ENCODE data around the gene NSDHL.

DNA sequence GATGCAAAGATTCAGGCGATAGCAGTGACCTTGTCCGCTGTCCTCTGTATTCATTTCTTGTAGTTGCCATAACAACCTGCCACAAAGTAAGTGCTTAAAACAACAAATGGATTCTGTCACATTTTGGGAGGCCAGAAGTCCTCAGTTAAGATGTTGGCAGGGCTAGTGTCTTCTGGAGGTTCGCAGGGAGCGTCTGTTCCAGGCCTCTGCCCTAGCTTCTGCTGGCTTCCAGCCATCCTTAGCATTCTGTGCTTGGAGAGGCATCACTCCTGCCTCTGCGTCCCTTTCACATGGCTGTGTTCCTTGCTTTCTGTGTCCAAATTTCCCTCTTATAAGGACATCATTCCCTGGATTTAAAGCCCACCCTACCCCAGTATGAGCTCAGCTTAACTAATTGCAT, 35.5 kb downstream of the NSDHL start:
- TF ChIP-seq POLR2A (IDR thresholded peaks at IDR 0.05; ENCODE audit: low read depth, low read length) = no peak
- no peak for TF ChIP-seq POLR2AphosphoS5 (IDR thresholded peaks at IDR 0.05; ENCODE audit: low read depth, low read length)
- TF ChIP-seq TAF1 (IDR thresholded peaks at IDR 0.05; ENCODE audit: low read depth, low read length) = no peak
